Rectal smooth muscle tissue (tissue), 1 donor: ENCODE results near the gene AQR.

ENCODE experiments used
- H3K27ac ChIP-seq: one replicate; pipeline ENCODE4 v1.7.0; 2013; ENCODE audit warnings: low read depth, low read length, inconsistent platforms
- H3K27me3 ChIP-seq: one replicate; pipeline ENCODE4 v1.7.0; 2013; ENCODE audit warnings: low read length; ENCODE audit not compliant: control insufficient read depth, insufficient read depth
- H3K36me3 ChIP-seq: one replicate; pipeline ENCODE4 v1.7.0; 2013; ENCODE audit warnings: low read length; ENCODE audit not compliant: control insufficient read depth, insufficient read depth
- H3K4me1 ChIP-seq: one replicate; pipeline ENCODE4 v1.7.0; 2013; ENCODE audit warnings: low read length; ENCODE audit not compliant: control insufficient read depth, insufficient read depth
- H3K4me3 ChIP-seq: one replicate; pipeline ENCODE4 v1.7.0; 2013; ENCODE audit warnings: low read length
- H3K9ac ChIP-seq: one replicate; pipeline ENCODE4 v1.7.0; 2013; ENCODE audit warnings: low read length

Gene AQR

GRCh38 chr15:34802803-34803750 is 166.5 kb downstream of the AQR start:
- no peak overlapping the region for H3K9ac ChIP-seq
- no peaks in the 10 kb centered on the region for H3K27me3 ChIP-seq
- no peak overlapping the region for H3K4me3 ChIP-seq
- H3K36me3 ChIP-seq: no peaks in the 10 kb centered on the region
- no peaks in the 10 kb centered on the region for H3K4me1 ChIP-seq
- no peak overlapping the region for H3K27ac ChIP-seq

GRCh38 chr15:34802371-34802770 is 167.2 kb downstream of the AQR start:
- H3K27me3 ChIP-seq: no peaks in the 10 kb centered on the region
- no peak overlapping the region for H3K9ac ChIP-seq
- no peaks in the 10 kb centered on the region for H3K36me3 ChIP-seq
- no peaks in the 10 kb centered on the region for H3K4me1 ChIP-seq
- H3K27ac ChIP-seq: no peak overlapping the region
- H3K4me3 ChIP-seq: no peak overlapping the region
